Umbilical cord (tissue), 2 donors: Measurements from ENCODE around the gene BEX2. TPM values are rescaled to one million over a fixed set of nuclear protein-coding genes. Genes with fewer than 3 reads are reported as not detected.
A peak's percentile ranks its signal among the peaks of the same experiment; 100 is the strongest.
"Not testable (repeated sequence)": the region's sequence is repeated elsewhere in the genome, so short reads cannot be mapped to it uniquely, and the experiment has no call there.

Source experiments
- DNase-seq: peaks from one replicate; pipeline ENCODE4 v3.0.0-alpha.2; 2015; ENCODE audit warnings: low spot score
- total RNA-seq: library from RNA; depleted of rRNA; stranded (reverse); fragments of >200 nt; gene quantifications from one replicate; pipeline ENCODE4 v1.2.3, GENCODE V29; 2014; ENCODE audit warnings: low replicate concordance; ENCODE audit not compliant: insufficient read depth

BEX2 gene
- 14.7 TPM for total RNA-seq

DNA sequence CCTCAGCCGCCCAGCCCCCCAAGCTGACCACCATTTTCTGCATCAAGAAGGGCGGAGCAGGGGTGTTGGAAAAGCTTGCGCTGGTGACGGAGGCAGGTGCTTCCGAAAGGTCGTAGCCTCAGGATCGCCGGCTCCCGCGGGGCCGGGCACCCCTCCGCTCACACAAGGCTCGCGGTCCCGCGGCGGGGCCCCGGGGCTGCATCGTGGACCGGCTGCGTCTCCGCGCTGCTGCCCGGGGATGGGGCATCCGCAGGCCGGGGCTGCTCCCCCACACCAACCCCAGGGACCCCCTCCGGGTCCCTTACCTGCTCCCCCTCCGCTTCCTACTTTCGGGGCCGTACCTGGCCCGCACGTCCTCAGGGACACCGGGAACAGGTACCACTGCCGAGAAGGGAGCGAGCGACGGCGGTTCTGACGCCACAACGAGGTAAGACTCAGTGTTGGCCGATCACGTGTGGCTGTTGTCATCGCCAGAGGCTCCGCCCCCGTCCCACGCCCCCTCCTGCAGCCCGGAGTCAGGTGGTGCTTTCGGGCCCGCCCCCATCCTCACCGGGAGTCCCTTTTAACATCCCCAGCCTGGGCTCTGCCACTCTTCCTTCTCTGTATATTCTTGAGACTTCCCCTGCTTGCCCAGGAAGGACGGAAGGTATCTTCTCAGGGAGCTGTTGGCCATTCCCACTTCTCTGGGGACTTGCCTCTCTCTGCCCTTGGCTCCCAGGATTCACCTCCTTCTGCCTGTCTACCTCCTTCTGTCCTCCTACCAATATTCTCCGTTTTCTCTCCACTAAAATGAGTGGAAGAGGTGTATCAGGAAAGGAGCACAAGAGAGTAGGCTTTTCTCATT lies at the start of gene BEX2:
Gene BEX2 (minus strand): TSS at position 436 of the 844 bp plus-strand sequence. CDS start 1,014 bp downstream, outside the sequence.
- DNase-seq, result peak; percentile 43

- DNase-seq, result peak; percentile 18
These were observed 49.3 kb upstream of the BEX2 start for GRCh38 chrX:103360092-103360491.

- DNase-seq, result not testable (repeated sequence)
These were observed 48.8 kb upstream of the BEX2 start for GRCh38 chrX:103359605-103360004.

- DNase-seq, result no peak
These were observed 47.1 kb upstream of the BEX2 start for GRCh38 chrX:103357871-103358270.

DNA sequence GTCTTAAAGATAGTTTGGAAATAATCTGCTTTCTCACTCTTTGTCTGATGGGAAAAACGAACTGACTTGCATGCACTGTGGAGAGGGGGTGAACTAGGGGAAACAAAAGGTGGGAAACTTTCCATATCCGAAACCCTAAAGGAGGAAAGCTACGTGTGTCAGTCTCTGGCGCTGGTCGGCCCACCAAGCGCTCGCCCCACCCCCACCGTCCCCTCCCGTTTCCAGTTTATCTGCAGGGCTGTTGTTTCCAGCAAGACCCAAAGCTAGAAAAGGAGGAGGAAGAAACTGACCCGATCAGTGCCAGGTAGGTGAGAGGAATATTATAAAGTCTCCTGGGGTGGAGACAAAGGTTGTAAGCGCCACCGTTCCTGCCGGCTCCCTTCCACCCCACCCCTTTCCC lies 46.1 kb upstream of the BEX2 start:
- DNase-seq, result peak; percentile 35

DNA sequence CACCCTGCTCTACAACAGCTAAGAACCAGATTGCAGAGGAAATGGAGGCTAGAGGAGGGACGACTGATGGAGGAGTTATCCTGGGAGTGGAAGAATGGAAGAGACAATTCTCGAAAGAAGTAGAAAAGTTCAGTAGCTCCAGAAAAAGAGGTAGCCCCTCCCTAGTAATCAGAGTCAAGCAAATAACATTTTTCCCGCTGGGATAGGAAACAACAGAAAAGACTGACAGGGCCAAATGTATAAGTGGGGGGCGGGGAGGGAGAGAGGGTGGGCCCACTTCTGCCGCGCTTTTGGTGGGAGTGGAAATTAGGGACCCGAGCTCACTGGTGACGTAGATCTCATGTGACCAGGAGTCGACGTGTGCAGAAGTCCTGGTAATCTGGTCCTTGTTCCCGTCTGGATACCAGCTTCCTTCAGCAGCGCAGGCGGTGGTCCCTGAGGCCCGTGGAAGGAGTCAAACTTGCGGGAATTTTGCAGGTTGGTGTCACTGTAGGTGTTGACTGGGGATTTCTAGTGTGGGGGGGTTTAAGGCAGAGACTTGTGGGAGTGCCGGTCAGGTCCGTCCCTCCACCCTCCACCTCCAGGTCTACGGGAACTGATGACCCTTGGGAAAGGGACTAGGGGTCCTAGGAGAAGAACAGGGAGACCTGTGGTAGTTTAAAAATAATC lies 45.5 kb upstream of the BEX2 start, which contains the start of gene TCEAL9:
Gene TCEAL9 (plus strand): TSS at position 377 of the 669 bp plus-strand sequence. CDS start 1,179 bp downstream, outside the sequence.
- peak; percentile 91 for DNase-seq

DNA sequence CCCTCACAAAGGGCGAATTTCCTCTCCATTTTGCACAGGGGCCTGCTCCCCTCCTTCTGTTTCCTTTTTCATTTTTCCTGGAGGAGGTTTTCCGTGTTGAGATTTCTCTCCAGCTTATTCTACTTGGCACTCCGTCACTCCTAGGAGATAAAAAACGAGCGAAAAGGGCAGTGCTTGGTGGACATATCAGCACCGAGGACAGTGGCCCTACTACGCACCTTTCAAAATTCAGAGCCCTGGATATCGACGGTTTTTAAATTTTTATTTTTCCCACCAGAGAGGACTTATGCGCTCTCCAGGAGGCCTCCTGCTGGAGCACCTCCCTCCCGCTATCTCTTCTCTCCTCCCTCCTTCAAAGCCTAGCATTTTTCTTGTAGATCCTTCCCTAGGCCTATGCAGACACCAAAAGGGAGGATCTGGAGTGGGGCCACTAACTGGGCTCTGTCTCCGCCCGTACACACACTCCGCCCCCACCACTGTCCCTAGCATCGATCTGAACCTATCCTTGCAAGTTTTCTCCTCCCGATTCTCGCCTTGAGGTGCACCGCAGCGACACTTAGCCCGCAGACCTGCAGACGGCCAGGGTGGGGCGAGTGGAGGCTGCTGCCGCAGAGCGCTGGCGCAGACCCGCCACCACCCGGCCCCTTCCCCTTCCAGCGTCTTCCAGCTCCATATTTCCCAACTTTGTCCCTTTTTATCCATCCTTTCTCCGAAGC lies 37.0 kb upstream of the BEX2 start:
- peak; percentile 15 for DNase-seq

GRCh38 chrX:103344606-103345005 lies 33.8 kb upstream of the BEX2 start:
- no peak for DNase-seq

GRCh38 chrX:103343105-103343504 lies 32.3 kb upstream of the BEX2 start:
- peak; percentile 48 for DNase-seq

DNA sequence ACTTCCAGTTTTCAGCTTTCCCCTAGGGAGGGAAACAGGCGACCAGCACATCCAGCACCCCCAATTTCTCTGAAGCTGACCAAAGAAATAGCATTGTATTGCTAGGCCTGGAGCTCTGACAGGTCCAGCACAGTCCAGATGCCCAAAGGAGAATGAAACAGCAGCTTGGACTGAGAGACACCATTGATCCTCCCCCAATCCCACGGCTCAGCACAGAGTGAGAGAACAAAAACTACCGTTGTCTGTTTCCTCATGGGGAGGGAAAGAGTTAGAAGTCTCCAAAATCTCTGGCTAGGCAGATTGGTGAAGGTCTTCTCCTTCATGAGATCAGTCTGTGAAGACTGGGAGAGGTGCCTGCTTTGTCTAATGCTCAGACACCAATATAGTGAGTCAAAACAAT lies 27.9 kb upstream of the BEX2 start:
- no peak for DNase-seq

- peak; percentile 39 for DNase-seq
These were observed 20.0 kb upstream of the BEX2 start for GRCh38 chrX:103330681-103331288.

DNA sequence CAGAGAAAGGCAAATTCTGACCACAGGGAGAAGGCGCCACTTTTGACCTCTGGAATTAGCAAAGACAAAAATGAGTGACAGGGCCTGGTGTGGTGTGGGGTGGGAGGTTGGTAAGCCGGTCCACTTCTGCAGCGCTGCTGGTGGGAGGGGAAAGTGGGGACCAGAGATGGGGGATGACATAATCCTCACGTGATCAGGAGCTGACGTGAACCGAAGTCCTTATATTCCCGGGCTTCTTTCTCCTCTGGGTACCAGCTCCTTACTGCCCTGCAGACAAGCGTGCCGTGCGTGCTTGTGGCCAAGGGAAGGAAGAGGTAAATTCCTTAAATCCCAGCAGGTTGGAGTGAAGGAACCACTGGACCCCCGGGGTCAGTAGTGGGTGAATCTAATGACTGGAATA lies 19.2 kb upstream of the BEX2 start, which contains the start of gene TCEAL7:
Gene TCEAL7 (plus strand): TSS at position 249 of the 400 bp plus-strand sequence. CDS start 1,165 bp downstream, outside the sequence.
- peak; percentile 64 for DNase-seq

DNA sequence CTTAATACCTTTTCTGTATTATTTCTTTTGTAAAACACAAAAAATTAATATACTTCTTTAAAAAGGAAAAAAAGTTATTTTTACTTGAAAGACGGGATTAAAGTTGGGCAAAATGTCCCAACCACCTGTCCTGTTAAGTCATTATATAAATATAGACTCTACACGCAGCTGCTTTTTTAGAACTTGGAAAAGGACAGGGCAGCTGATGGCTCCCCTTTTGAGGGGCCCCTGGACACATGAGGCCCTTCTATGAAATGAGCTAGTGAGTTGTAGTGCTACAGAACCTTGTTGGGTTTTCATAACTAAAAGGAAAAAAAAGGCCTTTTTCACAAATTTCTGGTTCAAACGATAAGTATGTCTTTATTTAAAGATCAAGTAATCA lies 600 bp upstream of the BEX2 start:
- DNase-seq, result no peak

DNA sequence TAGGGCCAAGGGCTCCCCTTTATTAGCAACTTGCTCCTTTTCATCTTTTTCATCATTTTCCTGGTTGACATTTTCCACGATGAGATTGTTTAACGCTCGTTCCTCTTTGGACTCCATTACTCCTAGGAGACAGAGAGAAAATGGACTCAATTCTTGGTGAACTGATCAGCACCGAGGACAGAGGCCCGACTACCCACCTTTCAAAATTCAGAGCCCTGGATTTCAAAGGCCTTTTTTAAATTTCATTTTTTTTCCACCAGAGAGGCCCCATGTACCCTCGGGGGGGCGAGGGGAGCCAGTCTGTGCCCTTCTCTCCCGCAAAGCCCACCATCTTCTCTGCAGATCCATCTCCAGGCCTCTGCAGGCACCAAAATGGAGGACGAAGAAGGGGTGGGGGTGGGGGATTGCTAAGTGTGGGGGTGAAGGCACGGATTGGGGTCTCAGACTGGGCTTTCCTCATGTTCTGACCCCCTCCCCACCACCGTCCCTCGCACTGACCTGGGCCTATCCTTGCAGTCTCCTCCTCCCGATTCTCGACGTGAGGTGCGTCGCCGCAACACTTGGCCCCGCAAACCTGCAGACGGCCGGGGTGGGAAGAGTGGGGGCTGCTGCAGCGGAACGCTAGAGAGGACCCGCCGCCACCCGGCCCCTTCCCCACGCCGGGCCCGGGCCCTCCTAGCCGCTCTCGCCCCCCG lies 783 bp downstream of the BEX2 start:
- DNase-seq, result no peak

DNA sequence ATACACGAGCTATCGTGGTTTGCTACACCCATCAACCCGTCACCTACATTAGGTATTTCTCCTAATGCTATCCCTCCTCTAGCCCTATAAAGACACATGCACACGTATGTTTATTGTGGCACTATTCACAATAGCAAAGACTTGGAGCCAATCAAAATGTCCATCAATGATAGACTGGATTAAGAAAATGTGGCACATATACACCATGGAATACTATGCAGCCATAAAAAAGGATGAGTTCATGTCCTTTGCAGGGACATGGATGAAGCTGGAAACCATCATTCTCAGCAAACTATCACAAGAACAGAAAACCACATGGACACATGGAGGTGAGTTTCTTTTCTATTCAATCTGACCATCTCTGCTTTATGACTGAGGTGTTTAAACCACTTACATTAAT lies 5.1 kb downstream of the BEX2 start:
- not testable (repeated sequence) for DNase-seq

- no peak for DNase-seq
These were observed 6.1 kb downstream of the BEX2 start for GRCh38 chrX:103304705-103305104.

DNA sequence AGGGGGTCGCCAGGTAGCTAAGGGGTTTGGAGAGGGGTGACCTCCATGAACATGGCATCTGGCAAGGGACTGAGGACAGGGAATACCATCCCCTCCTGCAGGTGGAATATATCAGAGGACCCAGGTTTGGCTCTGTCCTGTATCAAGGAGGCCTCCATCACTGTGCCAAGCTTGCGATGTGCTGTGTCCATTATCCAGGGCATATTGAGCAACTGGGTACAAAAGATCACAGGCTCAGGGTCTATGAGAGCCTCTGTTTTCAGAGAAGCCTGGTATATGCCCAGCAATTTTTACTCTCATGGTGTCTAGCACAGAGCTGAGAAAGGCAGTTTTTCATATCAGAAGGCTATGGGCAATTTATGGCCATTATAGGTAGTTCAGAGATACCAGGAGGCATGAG lies 17.7 kb downstream of the BEX2 start:
- no peak for DNase-seq

DNA sequence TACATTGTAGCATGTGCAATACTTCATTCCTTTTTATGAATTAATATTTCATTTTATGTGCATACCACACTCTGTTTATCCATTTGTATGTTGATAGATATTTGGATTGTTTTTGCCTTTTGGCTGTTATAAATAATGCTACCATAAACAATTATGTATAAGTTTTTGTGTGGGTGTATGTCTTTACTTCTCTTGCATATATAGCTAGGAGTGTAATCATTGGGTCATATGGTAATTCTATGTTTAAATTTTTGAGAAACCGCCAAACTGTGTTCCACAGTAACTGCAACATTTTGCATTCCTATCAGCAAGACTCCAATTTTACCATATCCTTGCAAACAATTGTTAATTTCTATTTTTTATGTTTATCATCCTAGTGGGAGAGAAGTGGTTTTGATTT lies 31.2 kb downstream of the BEX2 start:
- no peak for DNase-seq

DNA sequence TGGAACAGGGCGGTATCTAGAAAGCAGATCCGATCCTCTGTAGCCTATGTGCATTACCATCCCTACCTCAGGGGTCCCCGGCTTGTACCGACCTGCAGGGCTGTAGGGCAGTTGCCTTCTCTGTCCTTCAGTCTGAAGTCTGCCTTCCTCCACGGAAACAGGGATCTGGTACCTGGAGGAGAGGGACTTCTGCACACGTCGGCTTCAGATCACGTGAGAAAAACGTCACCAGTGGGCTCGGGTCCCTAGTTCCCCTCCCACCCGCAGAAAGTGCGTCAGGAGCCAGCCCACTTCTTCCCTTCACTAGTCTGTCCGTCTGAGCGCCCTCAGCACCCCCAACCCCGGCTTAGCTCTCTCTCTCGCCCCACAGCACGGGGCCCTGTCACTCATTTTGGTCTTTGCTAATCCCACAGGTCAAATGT lies 34.2 kb downstream of the BEX2 start, which contains the start of gene TCEAL5:
Gene TCEAL5 (minus strand): TSS at position 170 of the 422 bp plus-strand sequence. CDS start 2,187 bp downstream, outside the sequence.
- DNase-seq, result peak; percentile 13

- DNase-seq, result no peak
These were observed 34.7 kb downstream of the BEX2 start for GRCh38 chrX:103275947-103276567.
